Measurements from ENCODE around the gene SHANK3.

SHANK3 gene

DNA sequence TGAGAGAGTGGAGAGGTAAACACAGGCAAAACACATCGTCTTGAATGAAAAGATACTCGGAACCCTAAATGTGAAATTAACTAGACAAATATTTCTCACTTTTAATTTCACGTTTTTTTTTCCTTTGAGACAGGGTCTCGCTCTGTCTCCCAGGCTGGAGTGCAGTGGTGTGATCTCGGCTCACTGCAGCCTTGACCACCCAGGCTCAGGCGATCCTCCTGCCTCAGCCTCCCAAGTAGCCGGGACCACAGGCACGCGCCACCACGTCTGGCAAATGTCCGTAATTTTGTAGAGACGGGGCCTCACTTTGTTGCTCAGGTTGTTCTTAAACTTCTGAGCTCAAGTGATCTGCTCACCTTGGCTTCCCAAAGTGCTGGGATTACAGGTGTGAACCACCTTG is 7.4 kb upstream of the SHANK3 start:
- TF ChIP-seq ZFX (IDR thresholded peaks at IDR 0.05; ENCODE audit: borderline replicate concordance) (no peak), CTCF (IDR thresholded peaks at IDR 0.05) (no peak)
- no peak overlapping the region for H3K27ac ChIP-seq

- no peak overlapping the region for H3K27ac ChIP-seq
- TF ChIP-seq CTCF (IDR thresholded peaks at IDR 0.05) = no peak
- TF ChIP-seq ZFX (IDR thresholded peaks at IDR 0.05; ENCODE audit: borderline replicate concordance) = no peak
These were observed 6.9 kb upstream of the SHANK3 start for GRCh38 chr22:50665738-50666137.

DNA sequence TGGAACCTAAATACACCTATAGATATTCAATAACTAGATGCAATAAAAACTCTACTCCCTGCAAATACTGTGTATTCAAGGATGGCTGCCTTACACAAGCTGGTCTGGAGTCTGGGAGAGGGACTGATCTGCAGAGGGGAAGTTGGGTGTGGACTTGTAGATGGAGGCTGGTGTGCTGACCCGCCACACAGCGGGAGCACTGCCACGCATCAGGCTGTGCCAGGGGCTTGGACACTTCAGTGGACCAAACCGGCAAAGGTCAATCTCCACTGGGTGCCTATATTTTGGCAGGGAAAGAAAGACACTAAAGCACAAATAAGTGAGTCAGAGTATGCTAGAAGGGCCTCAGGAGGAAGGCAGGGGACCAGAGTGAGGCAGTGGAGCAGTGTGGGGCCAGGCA is 2.1 kb upstream of the SHANK3 start:
- no peak for TF ChIP-seq ZFX (IDR thresholded peaks at IDR 0.05; ENCODE audit: borderline replicate concordance)
- TF ChIP-seq CTCF (IDR thresholded peaks at IDR 0.05) = no peak
- H3K27ac ChIP-seq = no peak overlapping the region

GRCh38 chr22:50670914-50671538 is 1.6 kb upstream of the SHANK3 start:
- no peak overlapping the region for H3K27ac ChIP-seq
- TF ChIP-seq ZFX (IDR thresholded peaks at IDR 0.05; ENCODE audit: borderline replicate concordance) (no peak), CTCF (IDR thresholded peaks at IDR 0.05) (no peak)

DNA sequence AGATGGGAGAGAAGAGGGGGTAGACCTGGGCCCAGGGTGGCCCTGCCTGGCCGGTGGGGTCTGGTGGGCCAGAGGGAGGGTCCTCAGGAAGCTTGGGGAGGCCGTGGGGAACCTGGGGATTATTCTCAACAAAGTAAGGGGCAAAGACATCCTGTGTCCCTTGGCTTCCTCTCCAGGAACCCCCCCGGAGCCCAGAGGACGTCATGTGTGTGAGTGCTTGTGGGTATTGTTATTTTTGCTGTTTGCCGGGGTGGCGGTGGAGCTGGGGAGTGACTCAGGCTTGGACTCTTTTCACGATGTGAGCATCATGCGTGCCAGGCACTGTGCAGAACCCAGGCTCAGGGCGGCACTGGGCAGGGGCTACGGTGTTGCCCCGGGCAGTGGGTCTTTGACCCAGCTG is 982 bp upstream of the SHANK3 start:
- no peak overlapping the region for H3K27ac ChIP-seq
- no peak for TF ChIP-seq CTCF (IDR thresholded peaks at IDR 0.05)
- no peak for TF ChIP-seq ZFX (IDR thresholded peaks at IDR 0.05; ENCODE audit: borderline replicate concordance)

DNA sequence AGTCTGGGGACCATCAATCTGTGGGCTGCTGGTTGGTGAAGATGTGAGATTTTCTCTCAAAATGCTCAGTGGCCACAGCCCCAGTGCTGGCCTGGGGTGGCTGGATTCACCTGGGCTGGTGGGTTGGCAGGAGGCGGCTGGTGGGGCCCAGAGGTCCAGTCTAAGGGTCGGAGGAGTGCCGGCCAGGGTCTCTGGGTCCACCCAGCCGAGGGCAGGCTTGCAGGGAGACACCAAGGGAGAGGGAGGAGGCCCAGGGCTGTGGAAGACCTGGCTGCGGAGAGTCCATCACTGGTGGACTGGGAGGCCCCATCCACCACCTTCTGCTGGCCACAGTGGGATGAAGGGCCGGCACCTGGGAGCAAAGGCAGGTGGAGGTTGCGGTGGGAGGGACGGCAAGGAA is 582 bp upstream of the SHANK3 start:
- TF ChIP-seq CTCF (IDR thresholded peaks at IDR 0.05) = no peak
- TF ChIP-seq ZFX (IDR thresholded peaks at IDR 0.05; ENCODE audit: borderline replicate concordance) = no peak
- no peak overlapping the region for H3K27ac ChIP-seq

GRCh38 chr22:50673231-50674129 is 857 bp downstream of the SHANK3 start:
- no peak overlapping the region for H3K27ac ChIP-seq
- no peak for TF ChIP-seq CTCF (IDR thresholded peaks at IDR 0.05)
- no peak for TF ChIP-seq ZFX (IDR thresholded peaks at IDR 0.05; ENCODE audit: borderline replicate concordance)

Measured in 22Rv1 (cell line).